HG03196 (cell line): ENCODE results near the gene MAML2.

Experiments used
- ATAC-seq: cut with Tn5 transposase; IDR thresholded peaks from one replicate; pipeline ENCODE4 v1.9.1; 2021; ENCODE audit not compliant: unreplicated experiment

MAML2 gene

GRCh38 chr11:95993438-95994298 is 349.3 kb downstream of the MAML2 start:
- ATAC-seq = no peak

- ATAC-seq = no peak
Observed at GRCh38 chr11:95991545-95991944, 351.4 kb downstream of the MAML2 start.

GRCh38 chr11:95991101-95991500 is 351.9 kb downstream of the MAML2 start:
- ATAC-seq = no peak

DNA sequence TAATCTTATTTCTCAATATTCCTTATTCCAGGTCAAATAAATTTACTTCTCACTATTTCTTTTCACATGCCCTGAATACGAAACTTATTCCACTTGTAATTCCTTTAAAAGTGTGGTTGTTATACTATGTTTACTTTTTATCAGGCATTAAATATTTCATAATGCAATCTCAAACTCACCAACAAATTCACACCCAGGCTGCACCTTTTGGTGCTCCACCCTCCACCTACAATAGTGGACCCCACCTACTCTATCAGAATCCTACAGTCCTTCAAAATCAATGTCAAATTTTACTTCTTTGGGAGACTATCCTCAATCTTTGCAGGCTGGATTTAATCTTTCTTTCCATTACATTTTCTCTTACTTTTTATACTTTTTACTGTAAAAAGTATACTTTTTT is 353.2 kb downstream of the MAML2 start:
- no peak for ATAC-seq

- ATAC-seq = no peak
Observed at GRCh38 chr11:95989076-95989605, 353.9 kb downstream of the MAML2 start.

- ATAC-seq = no peak
Observed at GRCh38 chr11:95985174-95985808, 357.7 kb downstream of the MAML2 start.

GRCh38 chr11:95984072-95984471 is 358.9 kb downstream of the MAML2 start:
- no peak for ATAC-seq

DNA sequence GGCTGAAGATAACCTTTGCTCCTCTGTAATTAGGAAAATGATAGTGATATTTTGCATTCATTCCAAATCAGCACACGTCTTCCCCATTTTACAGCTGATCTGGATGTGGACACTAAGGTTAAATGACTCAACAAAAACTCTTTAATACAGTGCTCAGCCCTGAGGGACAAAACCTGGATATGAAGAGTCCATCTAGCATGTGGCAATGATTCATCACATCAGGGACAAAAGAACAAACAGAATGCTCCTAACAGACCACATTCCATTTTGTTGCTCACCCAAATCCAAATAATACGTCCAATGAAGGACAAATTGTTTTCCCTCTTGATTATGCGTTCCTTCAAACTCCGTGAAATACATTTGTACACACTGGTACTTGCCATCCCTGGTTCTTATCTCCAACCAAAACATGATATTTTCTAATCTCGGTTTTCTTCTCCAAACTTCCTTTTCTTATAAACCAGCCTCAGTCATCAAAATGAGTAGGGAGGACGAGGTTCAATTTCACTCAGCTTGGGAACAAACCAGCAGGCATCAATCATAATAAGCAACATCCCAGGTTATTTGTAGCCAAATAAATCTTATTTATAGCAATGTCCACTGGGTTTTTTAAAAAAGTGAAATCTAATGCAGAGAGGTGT is 365.3 kb downstream of the MAML2 start:
- ATAC-seq = no peak

GRCh38 chr11:95976550-95976949 is 366.4 kb downstream of the MAML2 start:
- ATAC-seq = no peak

GRCh38 chr11:95975343-95975742 is 367.7 kb downstream of the MAML2 start:
- no peak for ATAC-seq

- ATAC-seq = no peak
Observed at GRCh38 chr11:95972060-95972459, 370.9 kb downstream of the MAML2 start.

- no peak for ATAC-seq
Observed at GRCh38 chr11:95968585-95968984, 374.4 kb downstream of the MAML2 start.

GRCh38 chr11:95964281-95964680 is 378.7 kb downstream of the MAML2 start:
- ATAC-seq = no peak

DNA sequence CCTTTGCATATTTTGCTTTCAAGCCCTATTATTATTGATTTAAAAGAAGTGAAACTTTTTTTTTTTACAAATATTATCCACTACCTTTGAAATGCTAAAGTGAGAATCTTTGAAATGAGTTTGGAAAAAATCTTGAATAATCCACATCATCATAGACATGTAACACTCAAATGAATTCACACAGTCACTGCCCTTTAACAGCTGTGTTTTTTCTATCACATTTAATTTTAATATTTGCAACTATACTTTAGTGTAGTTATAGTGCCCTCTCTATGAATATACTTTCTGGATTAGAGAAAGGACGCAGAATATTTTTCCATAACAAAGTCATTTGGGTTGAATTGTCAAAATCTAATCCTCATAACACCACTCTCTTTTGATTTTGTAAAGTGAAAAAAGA is 381.2 kb downstream of the MAML2 start:
- ATAC-seq = no peak

GRCh38 chr11:95950905-95951304 is 392.1 kb downstream of the MAML2 start:
- ATAC-seq = no peak

DNA sequence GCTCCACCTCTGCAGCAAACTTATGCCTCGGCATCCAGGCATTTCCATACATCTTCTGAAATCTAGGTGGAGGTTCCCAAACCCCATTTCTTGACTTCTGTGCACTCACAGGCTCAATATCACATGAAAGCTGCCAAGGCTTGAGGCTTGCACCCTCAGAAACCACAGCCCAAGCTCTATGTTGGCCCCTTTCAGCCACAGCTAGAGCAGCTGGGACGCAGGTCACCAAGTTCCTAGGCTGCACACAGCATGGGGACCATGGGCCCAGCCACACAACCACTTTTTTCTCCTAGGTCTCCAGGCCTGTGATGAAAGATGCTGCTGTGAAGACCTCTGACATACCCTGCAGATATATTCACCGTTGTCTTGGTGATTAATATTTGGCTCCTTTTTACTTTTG is 394.4 kb downstream of the MAML2 start:
- no peak for ATAC-seq

GRCh38 chr11:95944623-95945022 is 398.4 kb downstream of the MAML2 start:
- no peak for ATAC-seq

GRCh38 chr11:95943546-95943945 is 399.4 kb downstream of the MAML2 start:
- ATAC-seq = no peak

DNA sequence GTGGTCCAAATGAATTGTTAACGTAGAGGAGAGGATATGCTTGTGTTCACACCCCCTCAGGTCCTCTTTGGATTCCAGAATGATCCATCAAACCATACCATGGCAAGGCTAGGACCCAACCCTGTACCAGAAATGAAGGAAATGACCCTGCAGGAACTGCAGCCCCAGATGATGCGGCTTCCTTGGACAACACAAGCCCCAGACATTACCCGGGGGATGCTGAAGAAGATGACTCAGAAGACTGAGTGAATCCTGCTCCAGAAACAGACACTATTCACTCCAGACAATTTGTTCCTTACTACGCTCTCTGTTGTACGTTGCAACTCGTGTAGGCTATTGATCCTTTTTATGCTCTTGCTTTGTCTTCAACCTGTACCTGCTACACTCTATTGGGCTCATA is 403.9 kb downstream of the MAML2 start:
- no peak for ATAC-seq

DNA sequence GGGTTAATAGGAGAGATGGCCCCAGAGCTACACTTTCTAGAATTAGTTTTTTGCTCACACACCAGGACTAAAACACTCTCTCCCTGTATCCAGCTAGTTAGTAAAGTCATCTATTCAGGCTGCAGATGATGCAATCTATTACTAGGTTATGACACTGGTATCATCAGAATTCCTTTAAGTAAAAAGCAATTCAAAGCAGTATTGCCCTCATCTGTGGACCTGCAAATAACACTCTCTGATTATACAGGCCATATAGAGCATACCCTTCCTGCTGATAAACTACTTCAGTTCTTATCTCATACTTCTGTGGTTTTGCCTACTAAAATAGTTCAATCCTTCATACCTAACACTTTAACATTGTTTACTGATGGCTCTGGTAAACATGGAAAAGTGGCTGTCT is 405.6 kb downstream of the MAML2 start:
- ATAC-seq = no peak

- no peak for ATAC-seq
Observed at GRCh38 chr11:95933594-95933993, 409.4 kb downstream of the MAML2 start.

GRCh38 chr11:95931916-95932315 is 411.1 kb downstream of the MAML2 start:
- ATAC-seq = no peak
